Upper lobe of right lung (tissue), 1 donor: ENCODE data around the gene GCH1. TPM values are rescaled to one million over a fixed set of nuclear protein-coding genes. Genes with fewer than 3 reads are reported as not detected.

Experiments used
- ATAC-seq: fragments of 200-7000 bp; cut with Tn5 transposase; one replicate; pipeline ENCODE4 v1.9.1; 2020; ENCODE audit warnings: mild to moderate bottlenecking, moderate library complexity
- DNase-seq: peaks from one replicate; pipeline ENCODE4 v3.0.0-alpha.2; 2020
- H3K27ac ChIP-seq: fragments of 200-600 bp; one replicate; pipeline ENCODE4 v1.8.0; 2022
- H3K27me3 ChIP-seq: fragments of 200-600 bp; one replicate; pipeline ENCODE4 v1.8.0; 2022; ENCODE audit warnings: mild to moderate bottlenecking
- H3K36me3 ChIP-seq: fragments of 200-600 bp; one replicate; pipeline ENCODE4 v1.8.0; 2022
- H3K4me1 ChIP-seq: fragments of 200-600 bp; one replicate; pipeline ENCODE4 v1.8.0; 2022
- H3K4me3 ChIP-seq: fragments of 200-600 bp; one replicate; pipeline ENCODE4 v1.8.0; 2022; ENCODE audit warnings: mild to moderate bottlenecking
- H3K9me3 ChIP-seq: fragments of 200-600 bp; one replicate; pipeline ENCODE4 v1.8.0; 2022
- CTCF ChIP-seq: fragments of 200-600 bp; IDR thresholded peaks from one replicate; pipeline ENCODE4 v1.8.0; 2022; ENCODE audit warnings: antibody characterized with exemption
- intact Hi-C: fragments of 100-400 bp; cut with DNase I; formaldehyde crosslinking; loops from one replicate; pipeline ENCODE4 v1.11.0; 2022
- long read RNA-seq: library from polyadenylated mRNA; unstranded; transcript quantifications from one replicate; pipeline ENCODE4 v2.0.0, GENCODE V29; 2021
- total RNA-seq: library from RNA; stranded (reverse); fragmentation: NEBNext Ultra II Directional; extraction: Animal tissue kit (Norgen Biotek cat#: 25700); gene quantifications from one replicate; pipeline ENCODE4 v1.2.1, GENCODE V29; 2021
- donor health status: DM: no; HTN: yes; CAD: no; lungs with severe emphysema.

Gene GCH1
- total RNA-seq: 14.3 TPM
- long read RNA-seq, transcript GCH1-207 (6 exons, 2,923 nt): major isoform, 11 of 12 reads
- long read RNA-seq, partial matches to known transcripts: 0 of 12 reads
- long read RNA-seq, other reads (novel, unspliced or antisense): 1 of 12 reads

GRCh38 chr14:54902521-54903420 lies at the start of gene GCH1:
Gene GCH1, minus strand, starts transcription at chr14:54902826. Its CDS starts 163 bp downstream, at chr14:54902663.
- H3K4me1 ChIP-seq: peaks cover 5% of the 10 kb centered on the region
- peak within 1 kb of the TSS; percentile 94 for H3K4me3 ChIP-seq
- ATAC-seq (peak; percentile 95), DNase-seq (peak; percentile 90)
- peak; percentile 51 for TF ChIP-seq CTCF
- intact Hi-C loops: no loop called here
- H3K9me3 ChIP-seq: no peaks in the 10 kb centered on the region
- no peaks in the 10 kb centered on the region for H3K27me3 ChIP-seq
- H3K36me3 ChIP-seq: no peaks in the 10 kb centered on the region
- peak within 1 kb of the TSS; percentile 81 for H3K27ac ChIP-seq

GRCh38 chr14:54947230-54947629 lies 44.6 kb upstream of the GCH1 start:
- no peaks in the 10 kb centered on the region for H3K36me3 ChIP-seq
- H3K4me1 ChIP-seq: no peaks in the 10 kb centered on the region
- intact Hi-C loops: no loop called here
- H3K9me3 ChIP-seq: no peaks in the 10 kb centered on the region
- no peak overlapping the region for H3K4me3 ChIP-seq
- no peak overlapping the region for H3K27ac ChIP-seq
- DNase-seq: no peak
- ATAC-seq: no peak
- no peak for TF ChIP-seq CTCF
- no peaks in the 10 kb centered on the region for H3K27me3 ChIP-seq

- Histone ChIP-seq H3K4me1 (no peaks in the 10 kb centered on the region), H3K36me3 (no peaks in the 10 kb centered on the region), H3K27ac (no peak overlapping the region), H3K9me3 (no peaks in the 10 kb centered on the region), H3K4me3 (no peak overlapping the region), H3K27me3 (no peaks in the 10 kb centered on the region)
- intact Hi-C loops: no loop called here
- TF ChIP-seq CTCF: no peak
- DNase-seq: no peak
- ATAC-seq: no peak
These were observed 43.9 kb upstream of the GCH1 start for GRCh38 chr14:54946500-54946899.

- H3K27me3 ChIP-seq: no peaks in the 10 kb centered on the region
- H3K9me3 ChIP-seq: no peaks in the 10 kb centered on the region
- H3K27ac ChIP-seq: no peak overlapping the region
- intact Hi-C loops: no loop called here
- no peak for DNase-seq
- TF ChIP-seq CTCF: no peak
- no peaks in the 10 kb centered on the region for H3K36me3 ChIP-seq
- ATAC-seq: no peak
- no peaks in the 10 kb centered on the region for H3K4me1 ChIP-seq
- H3K4me3 ChIP-seq: no peak overlapping the region
These were observed 42.2 kb upstream of the GCH1 start for GRCh38 chr14:54944737-54945391.

- no peaks in the 10 kb centered on the region for H3K27me3 ChIP-seq
- TF ChIP-seq CTCF: no peak
- H3K4me1 ChIP-seq: no peaks in the 10 kb centered on the region
- ATAC-seq (no peak), DNase-seq (no peak)
- intact Hi-C loops: no loop called here
- no peak overlapping the region for H3K4me3 ChIP-seq
- H3K27ac ChIP-seq: no peak overlapping the region
- no peaks in the 10 kb centered on the region for H3K9me3 ChIP-seq
- H3K36me3 ChIP-seq: no peaks in the 10 kb centered on the region
These were observed 40.3 kb upstream of the GCH1 start for GRCh38 chr14:54942913-54943312.
